Effector memory CD4-positive, alpha-beta T cell (primary cell): ENCODE data around the gene EIF2S2.

Experiments
- DNase-seq, 3 donors: peaks; one replicate each; pipeline ENCODE4 v3.0.0-alpha.2; 2020
- H3K27ac ChIP-seq: 2 replicates; pipeline ENCODE4 v1.7.0; 2013; ENCODE audit warnings: mild to moderate bottlenecking, low read length, moderate library complexity; ENCODE audit not compliant: insufficient read depth, poor library complexity, severe bottlenecking
- H3K27me3 ChIP-seq: replicated peaks from 2 replicates; pipeline ENCODE4 v1.7.0; 2013; ENCODE audit warnings: mild to moderate bottlenecking, low read length; ENCODE audit not compliant: insufficient read depth, control insufficient read depth, poor library complexity, severe bottlenecking
- H3K36me3 ChIP-seq: 2 replicates; pipeline ENCODE4 v1.7.0; 2013; ENCODE audit warnings: mild to moderate bottlenecking, low read length, moderate library complexity; ENCODE audit not compliant: control insufficient read depth, insufficient read depth
- H3K4me1 ChIP-seq: 2 replicates; pipeline ENCODE4 v1.7.0; 2013; ENCODE audit warnings: low read length, mild to moderate bottlenecking; ENCODE audit not compliant: control insufficient read depth, insufficient read depth, poor library complexity, severe bottlenecking
- H3K4me3 ChIP-seq: 2 replicates; pipeline ENCODE4 v1.7.0; 2013; ENCODE audit warnings: low read length, low read depth, mild to moderate bottlenecking; ENCODE audit not compliant: insufficient read depth, poor library complexity, severe bottlenecking
- H3K9me3 ChIP-seq: 2 replicates; pipeline ENCODE4 v1.7.0; 2013; ENCODE audit warnings: mild to moderate bottlenecking, low read length, moderate library complexity; ENCODE audit not compliant: control insufficient read depth

Gene EIF2S2

DNA sequence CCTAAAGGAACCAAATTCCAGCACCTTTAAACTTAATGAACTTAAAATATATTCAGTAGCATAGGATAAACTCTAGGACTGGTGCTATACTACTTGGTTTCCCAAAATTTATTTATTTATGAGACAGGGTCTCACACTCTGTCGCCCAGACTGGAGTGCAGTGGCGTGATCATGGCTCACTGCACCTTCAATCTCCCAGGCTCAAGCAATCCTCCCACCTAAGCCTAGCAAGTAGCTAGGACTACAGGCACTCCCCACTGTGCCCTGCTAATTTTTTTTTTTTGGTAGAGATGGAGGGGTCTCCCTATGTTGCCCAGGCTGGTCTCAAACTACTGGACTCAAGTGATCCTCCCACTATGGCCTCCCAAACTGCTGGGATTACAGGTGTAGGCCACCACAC is 21.4 kb downstream of the EIF2S2 start:
- no peak for DNase-seq
- Histone ChIP-seq H3K27ac (no peak overlapping the region), H3K9me3 (no peaks in the 10 kb centered on the region), H3K4me3 (no peak overlapping the region), H3K27me3 (no peaks in the 10 kb centered on the region), H3K36me3 (peaks cover 74% of the 10 kb centered on the region), H3K4me1 (no peaks in the 10 kb centered on the region)

DNA sequence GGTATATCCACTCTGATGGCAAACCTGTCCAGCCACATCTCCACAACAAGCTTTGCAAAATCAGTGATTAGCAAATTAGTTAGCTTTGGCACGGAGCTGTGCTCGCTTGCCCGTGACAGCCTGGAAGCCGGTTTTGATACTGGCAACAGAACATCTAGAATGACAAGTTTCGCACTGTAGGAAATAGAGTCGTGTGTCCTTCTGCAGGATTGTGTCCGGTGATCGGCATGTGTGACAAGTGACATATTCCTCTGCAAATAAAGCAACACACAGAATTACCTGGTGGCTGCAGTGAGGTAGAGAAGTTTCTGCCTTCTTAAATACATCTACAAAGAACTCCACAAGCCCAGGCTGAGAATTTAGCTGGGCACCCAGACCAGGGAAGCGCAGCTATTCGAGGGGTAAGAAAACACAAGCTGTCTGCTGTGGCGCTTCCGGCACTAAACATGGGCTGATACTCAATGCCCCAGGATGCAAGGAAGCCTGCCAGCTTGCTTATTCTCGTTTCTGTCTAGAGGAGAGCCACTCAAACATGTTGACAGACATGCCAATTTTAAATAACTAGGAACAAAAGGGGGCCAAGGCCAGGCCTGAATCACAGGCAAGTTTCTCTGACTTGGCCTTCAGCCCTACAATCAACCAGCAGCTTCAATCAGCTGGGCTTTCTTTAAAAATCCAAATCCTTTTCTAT is 22.2 kb downstream of the EIF2S2 start:
- H3K4me3 ChIP-seq, result no peak overlapping the region
- DNase-seq, result no peak
- H3K27me3 ChIP-seq, result no peaks in the 10 kb centered on the region
- H3K36me3 ChIP-seq, result peaks cover 69% of the 10 kb centered on the region
- no peaks in the 10 kb centered on the region for H3K9me3 ChIP-seq
- no peak overlapping the region for H3K27ac ChIP-seq
- no peaks in the 10 kb centered on the region for H3K4me1 ChIP-seq

DNA sequence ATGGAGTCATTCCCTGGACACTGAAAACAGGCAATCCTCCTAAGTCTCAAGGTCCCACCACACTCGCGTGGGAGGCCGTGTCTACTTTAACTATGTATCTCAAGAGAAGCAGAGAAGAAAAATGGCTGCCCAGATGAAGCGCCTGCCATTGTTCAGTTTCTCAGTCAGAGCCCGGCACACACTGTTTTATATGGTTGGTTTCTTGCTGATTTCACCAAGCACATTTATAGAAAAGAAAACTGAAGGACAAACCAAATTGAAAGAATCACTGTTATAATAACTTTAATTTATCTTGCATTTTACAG is 22.9 kb downstream of the EIF2S2 start:
- H3K36me3 ChIP-seq, result peaks cover 67% of the 10 kb centered on the region
- H3K27me3 ChIP-seq, result no peaks in the 10 kb centered on the region
- no peaks in the 10 kb centered on the region for H3K9me3 ChIP-seq
- no peak for DNase-seq
- H3K4me1 ChIP-seq, result no peaks in the 10 kb centered on the region
- no peak overlapping the region for H3K4me3 ChIP-seq
- no peak overlapping the region for H3K27ac ChIP-seq

DNA sequence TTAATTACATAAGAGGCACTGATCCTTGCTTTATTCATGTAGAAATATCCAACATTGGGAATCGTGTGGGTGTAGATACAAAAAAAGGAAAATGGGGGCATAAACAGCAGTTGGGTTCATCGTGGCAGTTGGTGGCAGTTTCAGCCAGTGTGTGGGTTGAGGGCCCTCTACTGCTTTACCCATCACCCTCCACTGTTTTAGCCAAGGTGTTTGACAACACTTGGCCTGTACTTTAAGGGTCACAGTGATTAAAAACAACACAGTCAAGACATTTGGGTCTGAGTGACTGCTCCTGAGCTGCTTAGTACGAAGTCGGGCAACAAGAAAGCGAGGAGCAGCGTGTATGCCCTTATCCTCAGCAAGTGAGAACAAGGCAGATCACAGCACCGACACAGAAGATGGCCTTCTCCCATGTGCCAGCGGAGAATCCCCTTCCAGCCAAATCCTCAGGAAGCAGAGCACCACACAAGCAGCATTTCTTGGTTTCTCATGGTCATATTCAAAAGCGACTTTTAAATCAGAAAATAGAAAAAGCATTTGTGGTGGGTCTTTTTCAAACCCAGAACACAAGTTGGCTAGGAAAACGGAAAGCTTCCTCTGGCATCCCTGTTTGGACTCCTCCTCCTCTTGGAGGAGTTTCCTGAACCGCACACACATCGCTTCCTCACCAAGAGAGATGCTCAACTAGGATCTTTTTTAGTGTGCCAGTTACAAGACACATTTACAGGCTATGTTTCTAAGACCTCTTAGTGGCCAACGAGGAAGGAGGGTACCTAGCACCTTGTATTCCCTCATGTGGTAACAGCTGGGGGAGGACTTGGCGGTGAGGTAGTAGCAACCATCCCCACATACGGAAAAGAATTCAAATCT is 23.5 kb downstream of the EIF2S2 start:
- Histone ChIP-seq H3K9me3 (no peaks in the 10 kb centered on the region), H3K27ac (no peak overlapping the region), H3K4me1 (no peaks in the 10 kb centered on the region), H3K27me3 (no peaks in the 10 kb centered on the region), H3K4me3 (no peak overlapping the region), H3K36me3 (peaks cover 63% of the 10 kb centered on the region)
- no peak for DNase-seq

DNA sequence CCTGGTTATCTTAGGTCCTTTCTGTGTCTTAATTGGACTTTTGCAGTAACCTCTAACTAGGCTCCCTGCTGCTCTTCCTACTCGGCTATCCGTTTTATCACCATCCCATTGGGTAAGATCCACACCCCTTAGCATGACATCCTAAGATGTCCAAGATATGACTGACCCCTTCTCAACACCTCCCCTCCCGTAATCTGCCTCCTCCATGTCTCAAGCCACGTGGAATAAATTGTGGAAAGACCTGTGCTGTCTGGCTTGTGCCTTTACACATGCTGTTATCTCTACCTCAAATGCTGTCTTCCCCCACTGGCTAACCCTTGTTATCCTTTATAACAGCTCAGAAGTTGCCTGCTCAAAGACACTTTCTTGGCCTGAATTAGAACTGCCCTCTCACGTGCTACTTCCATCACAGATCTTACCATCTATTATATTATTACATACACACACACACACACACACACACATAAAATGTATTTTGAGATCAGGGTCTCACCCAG is 26.5 kb downstream of the EIF2S2 start:
- Histone ChIP-seq H3K27ac (no peak overlapping the region), H3K27me3 (no peaks in the 10 kb centered on the region), H3K4me1 (no peaks in the 10 kb centered on the region), H3K36me3 (peaks cover 66% of the 10 kb centered on the region), H3K4me3 (no peak overlapping the region), H3K9me3 (no peaks in the 10 kb centered on the region)
- DNase-seq, result no peak

DNA sequence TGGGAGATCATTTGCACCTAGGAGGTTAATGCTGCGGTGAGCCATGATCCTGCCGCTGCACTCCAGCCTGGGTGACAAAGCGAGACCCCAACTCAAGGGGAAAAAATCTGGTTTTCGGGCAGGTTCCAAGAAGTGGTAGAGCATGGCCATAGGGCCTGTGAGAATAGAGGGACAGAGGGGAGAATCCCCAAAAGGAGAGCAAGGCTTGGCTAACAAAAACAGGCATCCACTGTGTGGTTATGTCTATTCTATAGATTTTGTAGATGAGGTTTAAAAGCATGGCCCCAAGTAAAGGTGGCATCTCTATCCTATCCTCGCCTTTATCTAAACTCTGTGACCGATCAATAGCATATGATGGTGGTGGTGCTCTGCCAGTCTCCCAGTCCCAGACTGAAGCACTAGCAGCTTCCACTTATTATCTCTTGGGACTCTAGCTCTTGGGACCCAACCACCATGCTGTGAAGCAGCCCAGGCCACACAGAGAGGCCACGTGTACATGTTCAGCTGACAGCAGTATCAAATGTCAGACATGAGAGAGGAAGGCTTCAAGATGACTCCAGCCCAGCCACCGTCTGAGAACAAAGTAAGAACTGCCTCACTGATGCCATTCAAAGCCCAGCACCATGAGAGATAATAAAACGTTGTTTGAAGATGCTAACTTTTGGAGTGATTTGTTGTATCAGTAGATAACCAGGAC is 27.7 kb downstream of the EIF2S2 start:
- Histone ChIP-seq H3K4me3 (no peak overlapping the region), H3K36me3 (peaks cover 68% of the 10 kb centered on the region), H3K27me3 (no peaks in the 10 kb centered on the region), H3K27ac (no peak overlapping the region), H3K9me3 (no peaks in the 10 kb centered on the region), H3K4me1 (no peaks in the 10 kb centered on the region)
- no peak for DNase-seq

DNA sequence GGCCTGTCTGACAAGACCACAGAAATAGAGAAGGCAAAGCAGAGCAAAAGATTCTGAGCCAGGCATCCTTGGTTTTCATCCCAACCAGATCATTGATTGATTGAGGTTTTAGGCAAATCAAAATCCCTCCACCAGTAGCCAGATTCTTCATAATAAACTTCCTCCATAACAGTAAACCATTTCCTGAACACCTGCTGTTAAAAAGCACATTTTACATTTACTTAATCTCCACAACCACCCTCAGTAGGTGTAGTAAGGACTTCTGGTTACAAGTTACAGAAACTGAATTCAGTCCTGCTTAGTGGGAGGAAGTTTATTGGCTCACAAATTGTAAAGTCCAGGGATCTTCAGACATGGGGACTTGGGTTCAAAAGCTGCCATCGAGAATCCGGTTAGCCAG is 28.3 kb downstream of the EIF2S2 start:
- peaks cover 64% of the 10 kb centered on the region for H3K36me3 ChIP-seq
- no peaks in the 10 kb centered on the region for H3K27me3 ChIP-seq
- H3K9me3 ChIP-seq, result no peaks in the 10 kb centered on the region
- H3K27ac ChIP-seq, result no peak overlapping the region
- no peak overlapping the region for H3K4me3 ChIP-seq
- no peaks in the 10 kb centered on the region for H3K4me1 ChIP-seq
- no peak for DNase-seq

DNA sequence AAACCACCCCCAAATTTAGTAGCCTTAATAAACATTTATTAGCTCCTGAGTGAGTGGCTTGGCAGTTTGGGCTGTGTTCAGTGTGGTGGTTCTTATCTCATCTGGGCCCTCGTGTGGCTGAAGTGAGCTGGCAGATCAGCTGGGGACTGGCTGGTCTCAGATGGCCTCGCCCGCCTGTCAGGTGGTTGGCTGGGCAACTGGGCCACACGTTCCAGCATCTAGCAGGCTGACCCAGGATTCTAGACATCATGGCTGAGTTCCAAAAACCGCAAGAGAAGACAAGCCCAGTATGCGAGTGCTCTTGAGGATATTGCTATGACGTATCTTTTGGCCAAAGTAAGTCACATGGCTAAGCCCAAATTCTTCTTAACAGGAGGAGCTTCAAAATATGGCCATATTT is 28.9 kb downstream of the EIF2S2 start:
- DNase-seq, result no peak
- H3K27me3 ChIP-seq, result no peaks in the 10 kb centered on the region
- H3K4me1 ChIP-seq, result no peaks in the 10 kb centered on the region
- H3K9me3 ChIP-seq, result no peaks in the 10 kb centered on the region
- H3K36me3 ChIP-seq, result peaks cover 64% of the 10 kb centered on the region
- H3K4me3 ChIP-seq, result no peak overlapping the region
- no peak overlapping the region for H3K27ac ChIP-seq

DNA sequence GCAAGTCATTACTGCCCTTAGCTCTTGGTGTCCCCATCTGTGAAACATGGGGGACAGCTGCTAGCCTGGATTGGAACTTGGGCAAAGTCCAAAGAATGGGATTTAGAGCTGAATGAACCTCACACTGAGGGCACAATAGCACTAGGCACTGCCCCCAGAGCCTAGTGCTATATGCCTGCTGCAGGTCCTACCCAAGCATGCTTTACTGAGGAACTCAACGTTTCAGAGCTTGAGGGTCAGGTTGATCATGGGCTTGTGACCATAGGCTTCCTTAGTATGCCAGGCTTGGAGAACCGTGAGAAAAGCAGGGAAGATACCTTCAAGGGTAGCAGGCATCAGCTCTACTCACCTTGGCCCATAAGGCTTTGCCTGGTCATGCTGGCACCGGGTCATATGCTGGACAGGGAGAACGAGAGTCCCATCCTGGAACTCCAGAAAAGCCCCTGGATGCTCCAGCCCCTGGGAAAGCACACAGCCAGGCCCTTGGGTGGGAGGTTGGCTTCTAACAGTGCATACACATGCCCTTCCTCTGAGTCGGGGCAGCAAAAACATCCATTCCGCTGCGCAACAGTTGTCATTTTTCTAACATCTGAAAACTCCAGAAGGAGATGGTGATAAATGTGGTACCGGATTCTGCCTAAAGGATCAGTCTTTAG is 29.7 kb downstream of the EIF2S2 start:
- H3K4me3 ChIP-seq, result no peak overlapping the region
- H3K36me3 ChIP-seq, result peaks cover 68% of the 10 kb centered on the region
- H3K4me1 ChIP-seq, result no peaks in the 10 kb centered on the region
- no peaks in the 10 kb centered on the region for H3K27me3 ChIP-seq
- DNase-seq, result no peak
- no peaks in the 10 kb centered on the region for H3K9me3 ChIP-seq
- no peak overlapping the region for H3K27ac ChIP-seq
